Subcutaneous adipose tissue (tissue), 4 donors: ENCODE measurements around the gene WWC1. TPM values are rescaled to one million over a fixed set of nuclear protein-coding genes. Genes with fewer than 3 reads are reported as not detected.

Experiments
- total RNA-seq, 4 donors: library from RNA; depleted of rRNA; stranded (reverse); fragments of >200 nt; gene quantifications; one replicate each; pipeline ENCODE4 v1.1.0, GENCODE V29; 2016
- TF ChIP-seq, protein P1 (sequence below): fragments of 450-650 bp; IDR thresholded peaks from one replicate; pipeline ENCODE4 v1.5.1; 2016; ENCODE audit warnings: low read depth, mild to moderate bottlenecking, control low read depth, antibody characterized with exemption, moderate library complexity

The WWC1 gene
- total RNA-seq, 4 donors from 2014 or later = 0.34 to 5.1 (median 1.1) TPM; not detected in 1

GRCh38 chr5:168372356-168372946 lies 81.0 kb downstream of the WWC1 start:
- TF ChIP-seq, protein P1, sequence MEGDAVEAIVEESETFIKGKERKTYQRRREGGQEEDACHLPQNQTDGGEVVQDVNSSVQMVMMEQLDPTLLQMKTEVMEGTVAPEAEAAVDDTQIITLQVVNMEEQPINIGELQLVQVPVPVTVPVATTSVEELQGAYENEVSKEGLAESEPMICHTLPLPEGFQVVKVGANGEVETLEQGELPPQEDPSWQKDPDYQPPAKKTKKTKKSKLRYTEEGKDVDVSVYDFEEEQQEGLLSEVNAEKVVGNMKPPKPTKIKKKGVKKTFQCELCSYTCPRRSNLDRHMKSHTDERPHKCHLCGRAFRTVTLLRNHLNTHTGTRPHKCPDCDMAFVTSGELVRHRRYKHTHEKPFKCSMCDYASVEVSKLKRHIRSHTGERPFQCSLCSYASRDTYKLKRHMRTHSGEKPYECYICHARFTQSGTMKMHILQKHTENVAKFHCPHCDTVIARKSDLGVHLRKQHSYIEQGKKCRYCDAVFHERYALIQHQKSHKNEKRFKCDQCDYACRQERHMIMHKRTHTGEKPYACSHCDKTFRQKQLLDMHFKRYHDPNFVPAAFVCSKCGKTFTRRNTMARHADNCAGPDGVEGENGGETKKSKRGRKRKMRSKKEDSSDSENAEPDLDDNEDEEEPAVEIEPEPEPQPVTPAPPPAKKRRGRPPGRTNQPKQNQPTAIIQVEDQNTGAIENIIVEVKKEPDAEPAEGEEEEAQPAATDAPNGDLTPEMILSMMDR = no peak

DNA sequence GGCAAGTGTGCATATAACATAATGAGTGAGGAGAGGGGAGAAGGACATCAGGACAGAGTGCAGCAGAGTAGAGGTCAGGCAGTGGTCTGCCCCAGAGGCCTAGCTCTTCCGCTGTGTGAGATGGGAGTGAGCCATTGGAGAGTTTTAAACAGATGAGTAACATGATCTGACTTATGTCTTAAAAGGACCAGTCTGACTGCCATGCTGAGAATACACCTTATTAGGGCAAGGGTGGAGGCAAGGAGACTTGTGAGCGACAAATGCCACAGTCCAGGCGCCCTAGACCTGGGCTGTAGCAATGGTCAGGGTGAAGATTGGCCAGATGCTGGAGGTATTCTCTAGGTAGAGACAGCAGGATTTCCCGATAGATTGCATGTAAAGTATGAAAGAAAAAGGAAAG lies 83.1 kb downstream of the WWC1 start:
- TF ChIP-seq, protein P1 = no peak

DNA sequence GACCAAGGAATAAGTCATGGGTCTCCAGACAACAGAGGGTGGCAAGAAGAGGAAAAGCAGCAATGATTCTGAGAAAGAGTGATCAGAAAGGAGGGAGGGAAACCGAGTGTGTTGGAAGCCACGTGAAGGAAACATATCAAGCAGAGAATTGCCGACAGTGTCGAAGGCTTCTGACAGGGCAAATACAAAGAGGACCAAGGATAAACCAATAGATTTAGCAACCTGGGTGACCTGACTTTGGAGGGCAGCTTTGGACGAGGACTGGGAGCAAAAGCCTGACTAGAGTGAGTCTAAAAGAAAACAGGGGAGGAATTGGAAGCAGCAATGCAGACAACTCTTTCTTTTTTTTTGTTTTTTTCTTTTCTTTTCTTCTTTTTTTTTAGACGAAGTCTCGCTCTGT lies 83.8 kb downstream of the WWC1 start:
- TF ChIP-seq, protein P1 = no peak

DNA sequence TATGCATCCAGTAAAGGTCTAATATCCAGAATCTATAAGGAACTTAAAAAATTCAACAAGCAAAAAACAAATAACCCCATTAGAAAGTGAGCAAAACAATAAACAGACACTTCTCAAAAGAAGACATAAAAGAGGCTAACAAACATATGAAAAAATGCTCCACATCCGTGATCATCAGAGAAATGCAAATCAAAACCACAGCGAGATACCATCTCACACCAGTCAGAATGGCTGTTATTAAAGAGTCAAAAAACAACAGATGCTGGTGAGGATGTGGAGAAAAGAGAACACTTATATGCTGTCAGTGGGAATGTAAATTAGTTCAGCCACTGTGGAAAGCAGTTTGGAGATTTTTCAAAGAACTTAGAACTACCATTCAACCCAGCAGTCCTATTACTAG lies 86.1 kb downstream of the WWC1 start:
- TF ChIP-seq, protein P1 = no peak

DNA sequence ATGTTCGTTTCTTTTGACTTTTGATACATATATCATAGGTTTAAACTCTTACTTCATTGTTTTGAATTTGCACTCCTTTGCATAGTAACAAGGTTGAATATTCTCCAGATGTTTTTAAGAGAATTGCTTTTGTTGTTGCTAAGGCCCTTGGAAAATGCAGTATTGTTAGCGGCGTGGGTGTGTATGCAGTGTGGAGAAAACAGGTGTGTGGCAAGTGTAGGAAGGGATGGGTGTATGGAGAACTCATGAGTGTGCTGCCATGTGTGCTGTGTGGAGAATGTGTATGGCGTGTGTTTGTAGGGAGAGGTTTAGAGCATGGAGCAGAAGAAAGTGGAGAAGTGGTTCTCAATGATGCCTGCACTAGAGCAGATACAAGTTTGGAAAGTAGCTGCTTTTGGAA lies 87.3 kb downstream of the WWC1 start:
- TF ChIP-seq, protein P1 = no peak

DNA sequence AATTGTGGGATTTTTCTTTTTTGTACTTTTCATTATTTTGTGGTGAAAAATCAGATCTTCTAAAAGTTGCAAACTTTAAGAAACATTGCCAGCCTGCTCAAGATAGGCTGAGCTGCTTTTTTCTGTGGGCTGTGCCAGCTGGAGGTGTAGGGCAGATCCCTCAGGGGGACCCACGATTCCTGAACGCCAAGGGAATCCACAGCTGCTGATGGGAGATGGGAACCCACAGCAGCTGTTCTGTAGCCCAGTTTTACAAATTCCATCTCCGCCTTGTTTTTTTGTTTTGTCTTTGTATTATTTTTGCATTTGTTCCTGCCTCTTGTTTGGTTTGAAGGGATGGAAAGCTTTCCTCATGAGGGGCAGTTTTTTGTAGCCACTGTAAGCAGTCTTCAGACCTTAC lies 91.0 kb downstream of the WWC1 start:
- TF ChIP-seq, protein P1 = no peak

DNA sequence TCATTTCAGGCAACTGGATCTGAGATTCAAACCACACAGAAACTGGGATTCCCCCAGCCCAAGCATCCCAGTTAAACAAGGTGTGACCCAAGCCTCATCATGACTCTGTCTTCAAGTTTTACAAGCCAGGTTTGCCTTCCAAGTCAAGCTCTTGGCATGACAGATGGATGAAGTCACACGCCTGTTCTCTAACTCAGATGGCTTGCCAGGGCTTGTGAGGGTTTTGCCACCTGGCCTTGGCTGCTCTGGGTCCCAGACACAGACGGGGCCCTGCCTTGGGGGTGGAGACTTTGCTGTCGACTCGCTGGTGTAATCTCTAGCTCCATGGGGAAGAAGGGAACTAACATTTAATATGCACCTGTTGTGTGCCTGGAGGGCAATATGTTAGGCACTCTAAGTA lies 99.0 kb downstream of the WWC1 start:
- TF ChIP-seq, protein P1 = no peak
